ENCODE results near the gene CCDC117.

- TF ChIP-seq POLR2A (IDR thresholded peaks at IDR 0.05; ENCODE audit: low read depth), result no peak
- TF ChIP-seq POLR2AphosphoS5 (IDR thresholded peaks at IDR 0.05), result no peak
- no peak for TF ChIP-seq CTCF (IDR thresholded peaks at IDR 0.05)
Measured at GRCh38 chr22:28788601-28789000, 16.1 kb downstream of the CCDC117 start.
